Natural killer cell treated with Interleukin-12 subunit alpha and Interleukin-12 subunit beta and Interleukin-15 and Interleukin-18, amount 100 ng/mL, for 72 hours (primary cell): Measurements from ENCODE around the gene CERS1. TPM values are rescaled to one million over a fixed set of nuclear protein-coding genes. Genes with fewer than 3 reads are reported as not detected.

Source experiments
- ATAC-seq, 2 donors: fragments of 150-1000 bp; cut with Tn5 transposase in 1 of 2; sonication (Bioruptor Pico), chemical (Tn5 transposase) in 1 of 2; 2 replicates each; pipeline ENCODE4 v1.10.0; 2021
- DNase-seq: peaks from one replicate; pipeline ENCODE4 v3.0.0; 2022; ENCODE audit warnings: low spot score
- H3K27ac Mint-ChIP-seq, 2 donors: 1 replicate in 1 of 2; 2 replicates in 1 of 2; pipeline ENCODE4 v1.8.0; 2022; ENCODE audit warnings: mixed read lengths in 2 of 2, mild to moderate bottlenecking in 1 of 2, moderate library complexity in 1 of 2
- H3K27me3 Mint-ChIP-seq, 2 donors: 1 replicate in 1 of 2; 2 replicates in 1 of 2; pipeline ENCODE4 v1.8.0; 2022; ENCODE audit warnings: mixed read lengths in 2 of 2
- H3K36me3 Mint-ChIP-seq: one replicate; pipeline ENCODE4 v1.8.0; 2022; ENCODE audit warnings: mixed read lengths
- H3K4me1 Mint-ChIP-seq, 2 donors: 1 replicate in 1 of 2; 2 replicates in 1 of 2; pipeline ENCODE4 v1.8.0; 2022; ENCODE audit warnings: low read depth in 2 of 2, mixed read lengths in 2 of 2, mild to moderate bottlenecking in 1 of 2
- H3K4me3 Mint-ChIP-seq: one replicate; pipeline ENCODE4 v1.8.0; 2022; ENCODE audit warnings: mixed read lengths
- H3K9me3 Mint-ChIP-seq: 2 replicates; pipeline ENCODE4 v1.8.0; 2022; ENCODE audit warnings: mixed read lengths
- total RNA-seq, 2 donors: library from RNA; stranded (reverse); gene quantifications; one replicate each; pipeline ENCODE4 v1.2.3, GENCODE V29; 2022

Gene CERS1
- total RNA-seq, 2 donors from 2014 or later = not detected

- ATAC-seq (peak; percentile 50 to 68), DNase-seq (no peak)
- H3K4me1 Mint-ChIP-seq = no peaks in the 10 kb centered on the region
- no peaks in the 10 kb centered on the region for H3K36me3 Mint-ChIP-seq
- no peaks in the 10 kb centered on the region for H3K27me3 Mint-ChIP-seq
- H3K27ac Mint-ChIP-seq = no peak overlapping the region
- H3K4me3 Mint-ChIP-seq = no peak overlapping the region
- no peaks in the 10 kb centered on the region for H3K9me3 Mint-ChIP-seq
Measured at GRCh38 chr19:18879579-18880373, 16.2 kb downstream of the CERS1 start.

- Mint-ChIP-seq H3K36me3 (no peaks in the 10 kb centered on the region), H3K4me3 (no peak overlapping the region), H3K27me3 (no peaks in the 10 kb centered on the region), H3K9me3 (no peaks in the 10 kb centered on the region), H3K4me1 (no peaks in the 10 kb centered on the region), H3K27ac (no peak overlapping the region)
- DNase-seq (no peak), ATAC-seq (peak; percentile 2 to 13)
Measured at GRCh38 chr19:18878858-18879578, 16.9 kb downstream of the CERS1 start.

GRCh38 chr19:18878058-18878797 lies 17.7 kb downstream of the CERS1 start:
- Mint-ChIP-seq H3K4me3 (no peak overlapping the region), H3K9me3 (no peaks in the 10 kb centered on the region), H3K27me3 (no peaks in the 10 kb centered on the region), H3K27ac (no peak overlapping the region), H3K36me3 (no peaks in the 10 kb centered on the region), H3K4me1 (no peaks in the 10 kb centered on the region)
- DNase-seq = no peak
- ATAC-seq = peak in 1 of 2 donors; percentile 3

GRCh38 chr19:18876865-18877264 lies 19.1 kb downstream of the CERS1 start:
- Mint-ChIP-seq H3K27me3 (peaks cover 0 to 3% of the 10 kb centered on the region in 2 donors), H3K36me3 (no peaks in the 10 kb centered on the region), H3K4me3 (no peak overlapping the region), H3K9me3 (no peaks in the 10 kb centered on the region), H3K27ac (no peak overlapping the region), H3K4me1 (no peaks in the 10 kb centered on the region)
- DNase-seq (no peak), ATAC-seq (peak in 1 of 2 donors; percentile 4)

- ATAC-seq (no peak), DNase-seq (no peak)
- peaks cover 5 to 7% of the 10 kb centered on the region in 2 donors for H3K4me1 Mint-ChIP-seq
- no peak overlapping the region for H3K27ac Mint-ChIP-seq
- peaks cover 0 to 10% of the 10 kb centered on the region in 2 donors for H3K27me3 Mint-ChIP-seq
- H3K36me3 Mint-ChIP-seq = no peaks in the 10 kb centered on the region
- no peaks in the 10 kb centered on the region for H3K9me3 Mint-ChIP-seq
- no peak overlapping the region for H3K4me3 Mint-ChIP-seq
Measured at GRCh38 chr19:18875726-18876125, 20.2 kb downstream of the CERS1 start.

GRCh38 chr19:18871543-18871942 lies 24.4 kb downstream of the CERS1 start:
- no peak for ATAC-seq
- Mint-ChIP-seq H3K9me3 (no peaks in the 10 kb centered on the region), H3K4me1 (peaks cover 5 to 8% of the 10 kb centered on the region in 2 donors), H3K27me3 (peaks cover 0 to 10% of the 10 kb centered on the region in 2 donors), H3K27ac (no peak overlapping the region), H3K4me3 (no peak overlapping the region), H3K36me3 (no peaks in the 10 kb centered on the region)
- no peak for DNase-seq

- peak overlapping the region in 1 of 2 donors; percentile 78 for H3K27ac Mint-ChIP-seq
- DNase-seq (no peak), ATAC-seq (no peak)
- no peaks in the 10 kb centered on the region for H3K9me3 Mint-ChIP-seq
- no peaks in the 10 kb centered on the region for H3K36me3 Mint-ChIP-seq
- H3K4me1 Mint-ChIP-seq = peaks cover 5 to 8% of the 10 kb centered on the region in 2 donors
- H3K4me3 Mint-ChIP-seq = peak overlapping the region; percentile 26
- H3K27me3 Mint-ChIP-seq = peaks cover 0 to 10% of the 10 kb centered on the region in 2 donors
Measured at GRCh38 chr19:18870531-18871172, 25.3 kb downstream of the CERS1 start.

GRCh38 chr19:18869781-18870530 lies 26.0 kb downstream of the CERS1 start:
- H3K4me1 Mint-ChIP-seq = peaks cover 5 to 8% of the 10 kb centered on the region in 2 donors
- no peak overlapping the region for H3K4me3 Mint-ChIP-seq
- no peaks in the 10 kb centered on the region for H3K36me3 Mint-ChIP-seq
- no peak for DNase-seq
- peaks cover 0 to 10% of the 10 kb centered on the region in 2 donors for H3K27me3 Mint-ChIP-seq
- H3K27ac Mint-ChIP-seq = no peak overlapping the region
- peak in 1 of 2 donors; percentile 13 for ATAC-seq
- H3K9me3 Mint-ChIP-seq = no peaks in the 10 kb centered on the region

- Mint-ChIP-seq H3K9me3 (no peaks in the 10 kb centered on the region), H3K4me3 (no peak overlapping the region), H3K36me3 (no peaks in the 10 kb centered on the region), H3K4me1 (peaks cover 5 to 8% of the 10 kb centered on the region in 2 donors), H3K27me3 (peaks cover 0 to 10% of the 10 kb centered on the region in 2 donors), H3K27ac (no peak overlapping the region)
- DNase-seq (no peak), ATAC-seq (no peak)
Measured at GRCh38 chr19:18869023-18869618, 26.8 kb downstream of the CERS1 start.

- Mint-ChIP-seq H3K36me3 (no peaks in the 10 kb centered on the region), H3K9me3 (no peaks in the 10 kb centered on the region), H3K27ac (no peak overlapping the region), H3K4me3 (no peak overlapping the region), H3K4me1 (peaks cover 5 to 8% of the 10 kb centered on the region in 2 donors), H3K27me3 (peaks cover 0 to 10% of the 10 kb centered on the region in 2 donors)
- DNase-seq = no peak
- ATAC-seq = no peak
Measured at GRCh38 chr19:18868380-18869022, 27.5 kb downstream of the CERS1 start.

GRCh38 chr19:18867751-18868150 lies 28.2 kb downstream of the CERS1 start:
- Mint-ChIP-seq H3K9me3 (no peaks in the 10 kb centered on the region), H3K36me3 (no peaks in the 10 kb centered on the region), H3K4me3 (no peak overlapping the region), H3K27me3 (peaks cover 0 to 7% of the 10 kb centered on the region in 2 donors), H3K27ac (no peak overlapping the region), H3K4me1 (peaks cover 5 to 8% of the 10 kb centered on the region in 2 donors)
- DNase-seq (no peak), ATAC-seq (no peak)

GRCh38 chr19:18867199-18867598 lies 28.8 kb downstream of the CERS1 start:
- no peak overlapping the region for H3K4me3 Mint-ChIP-seq
- DNase-seq (no peak), ATAC-seq (no peak)

More at GRCh38 chr19:18867199-18867598, 28.8 kb downstream of the CERS1 start:
- Mint-ChIP-seq H3K9me3 (no peaks in the 10 kb centered on the region), H3K27ac (no peak overlapping the region), H3K36me3 (no peaks in the 10 kb centered on the region), H3K27me3 (peaks cover 0 to 7% of the 10 kb centered on the region in 2 donors), H3K4me1 (peaks cover 5 to 8% of the 10 kb centered on the region in 2 donors)
